Neural crest cell (in vitro differentiated cells): ENCODE results near the gene PDK2. TPM values are rescaled to one million over a fixed set of nuclear protein-coding genes. Genes with fewer than 3 reads are reported as not detected.
A peak's percentile ranks its signal among the peaks of the same experiment; 100 is the strongest.

Experiments
- DNase-seq: peaks from one replicate; pipeline ENCODE4 v3.0.0; 2021; ENCODE audit warnings: low read depth, mixed read lengths, low spot score
- H3K27ac Mint-ChIP-seq: one replicate; pipeline ENCODE4 v1.8.0; 2021; ENCODE audit warnings: mild to moderate bottlenecking, mixed read lengths; ENCODE audit not compliant: unreplicated experiment
- H3K27me3 Mint-ChIP-seq: 2 replicates; pipeline ENCODE4 v1.8.0; 2021; ENCODE audit warnings: low read depth, mild to moderate bottlenecking, mixed read lengths
- H3K36me3 Mint-ChIP-seq: 2 replicates; pipeline ENCODE4 v1.8.0; 2021; ENCODE audit warnings: low read depth, mild to moderate bottlenecking, mixed read lengths
- H3K4me1 Mint-ChIP-seq: 2 replicates; pipeline ENCODE4 v1.8.0; 2021; ENCODE audit warnings: mixed read lengths
- H3K4me3 Mint-ChIP-seq: one replicate; pipeline ENCODE4 v1.8.0; 2021; ENCODE audit warnings: mild to moderate bottlenecking, mixed read lengths
- H3K9me3 Mint-ChIP-seq: 2 replicates; pipeline ENCODE4 v1.8.0; 2021; ENCODE audit warnings: mixed read lengths
- CTCF ChIP-seq: fragments of 200-600 bp; sonication (generic); conservative IDR thresholded peaks from 2 replicates; pipeline ENCODE4 v1.5.0; 2021; ENCODE audit warnings: antibody characterized with exemption, mild to moderate bottlenecking
- total RNA-seq: library from RNA; stranded (reverse); gene quantifications from 2 replicates; pipeline ENCODE4 v1.2.1, GENCODE V29; 2021

Gene PDK2
- total RNA-seq, 1 donor from 2014 or later: 21.6 TPM

- H3K27me3 Mint-ChIP-seq: no peaks in the 10 kb centered on the region
- H3K9me3 Mint-ChIP-seq: no peaks in the 10 kb centered on the region
- TF ChIP-seq CTCF: peak; percentile 93
- H3K4me1 Mint-ChIP-seq: peaks cover 38% of the 10 kb centered on the region
- peak; percentile 99 for DNase-seq
- peak overlapping the region; percentile 87 for H3K4me3 Mint-ChIP-seq
- H3K36me3 Mint-ChIP-seq: no peaks in the 10 kb centered on the region
- peak overlapping the region; percentile 99 for H3K27ac Mint-ChIP-seq
These were observed 66.1 kb downstream of the PDK2 start for GRCh38 chr17:50161023-50161910.

Other genes with a start within 250 kb of the PDK2 start
- gene TAC4, start 247.3 kb upstream of the PDK2 start, total RNA-seq: not detected in 2 replicates
- gene DLX4, start 126.2 kb upstream of the PDK2 start, total RNA-seq: 0.49 and 0.61 TPM in 2 replicates
- gene DLX3, start 100.1 kb upstream of the PDK2 start, total RNA-seq: 0.41 and 1.0 TPM in 2 replicates
- 4.5 and 4.8 TPM in 2 replicates for gene ITGA3, start 39.2 kb upstream of the PDK2 start, total RNA-seq
- gene SAMD14, start 34.8 kb downstream of the PDK2 start, total RNA-seq: 26.1 and 28.7 TPM in 2 replicates
- gene PPP1R9B, start 55.3 kb downstream of the PDK2 start, total RNA-seq: 67.1 and 68.8 TPM in 2 replicates
- gene SGCA, start 70.7 kb downstream of the PDK2 start, total RNA-seq: not detected in 2 replicates
- gene COL1A1, start 106.3 kb downstream of the PDK2 start, total RNA-seq: 13.3 and 14.8 TPM in 2 replicates
- gene TMEM92, start 179.1 kb downstream of the PDK2 start, total RNA-seq: 3.0 and 3.5 TPM in 2 replicates